NAMALWA (cell line): ENCODE measurements around the gene EMX1.

ENCODE experiments used
- DNase-seq: peaks from one replicate; pipeline ENCODE4 v3.0.0-alpha.2; 2015; ENCODE audit warnings: low spot score

Gene EMX1

DNA sequence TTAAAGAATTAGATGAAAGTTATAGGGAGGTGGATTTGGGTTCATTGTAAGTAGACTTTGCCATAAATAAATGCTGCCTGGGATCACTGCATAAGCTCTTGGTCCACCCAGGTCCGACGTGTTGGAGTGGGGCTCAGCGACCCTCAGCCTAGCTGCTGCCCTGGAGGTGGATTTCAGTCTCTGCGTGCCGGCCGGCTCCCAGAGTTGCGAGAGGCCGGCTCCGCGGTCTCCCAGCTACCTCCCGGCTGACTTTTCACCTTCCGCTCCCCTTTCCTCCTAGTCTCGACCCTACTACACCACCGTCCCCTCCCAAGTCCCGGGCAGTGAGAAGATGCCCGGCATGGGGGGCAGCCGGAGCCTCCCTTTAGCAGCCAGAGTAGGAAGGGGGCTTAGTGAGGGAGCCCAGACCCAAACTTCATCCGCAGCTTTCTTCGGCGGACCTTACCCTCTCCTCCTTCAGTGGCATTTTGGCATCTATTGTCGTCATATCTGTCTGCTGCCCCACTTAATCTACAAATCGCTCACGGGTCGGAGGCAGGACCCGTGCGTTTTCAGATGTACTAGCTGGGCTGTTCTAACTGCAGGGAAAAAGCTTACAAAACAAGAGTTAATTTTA is 8.1 kb downstream of the EMX1 start:
- no peak for DNase-seq

DNA sequence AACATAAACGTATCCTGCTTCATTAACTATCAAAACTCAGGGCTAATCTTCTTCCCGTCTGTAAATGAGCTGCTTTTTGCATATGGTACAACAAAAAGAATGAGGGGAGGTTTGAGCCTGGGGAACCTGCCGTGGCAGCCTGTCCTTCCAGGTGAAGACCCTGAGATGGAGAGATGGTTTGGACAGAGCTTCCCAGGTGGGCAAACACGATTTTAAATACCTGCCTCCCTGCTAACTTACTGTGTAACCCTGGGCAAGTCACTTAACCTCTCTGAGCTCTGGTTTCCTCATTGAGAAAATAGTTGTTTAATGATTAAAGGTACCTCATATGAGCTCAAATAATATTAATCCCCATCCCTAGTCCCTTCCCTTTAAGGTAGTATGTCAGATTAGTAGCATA is 9.0 kb downstream of the EMX1 start:
- DNase-seq, result no peak

DNA sequence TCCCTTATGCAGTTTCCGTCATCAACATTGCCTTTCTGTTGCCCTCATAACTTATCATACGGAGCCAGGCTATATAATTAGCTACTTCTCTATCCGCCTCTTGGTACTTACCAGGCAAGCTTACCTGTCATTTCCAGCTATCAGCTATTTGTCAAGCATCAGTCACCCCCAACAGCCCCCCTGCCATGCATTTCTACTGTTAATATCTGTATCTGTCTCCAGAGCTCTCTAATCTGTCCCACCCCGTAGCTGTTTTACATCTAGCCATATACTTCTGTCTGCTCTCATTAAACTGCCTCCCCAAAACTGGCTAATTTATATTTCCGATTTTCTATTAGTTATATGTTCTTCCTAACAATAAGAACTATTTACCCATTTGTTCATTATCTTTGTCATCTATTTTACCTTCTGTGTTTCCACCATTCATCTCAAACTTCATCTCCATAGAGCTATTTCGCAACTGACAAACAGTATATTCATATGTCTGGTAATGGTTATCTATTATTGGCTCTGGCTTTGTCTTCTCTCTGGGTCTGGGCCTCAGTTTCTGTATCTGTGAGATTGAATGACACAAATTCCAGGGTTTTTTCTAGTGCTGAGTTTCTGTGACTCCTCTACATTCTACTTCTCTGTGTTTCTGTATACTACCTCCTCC is 9.6 kb downstream of the EMX1 start:
- no peak for DNase-seq

DNA sequence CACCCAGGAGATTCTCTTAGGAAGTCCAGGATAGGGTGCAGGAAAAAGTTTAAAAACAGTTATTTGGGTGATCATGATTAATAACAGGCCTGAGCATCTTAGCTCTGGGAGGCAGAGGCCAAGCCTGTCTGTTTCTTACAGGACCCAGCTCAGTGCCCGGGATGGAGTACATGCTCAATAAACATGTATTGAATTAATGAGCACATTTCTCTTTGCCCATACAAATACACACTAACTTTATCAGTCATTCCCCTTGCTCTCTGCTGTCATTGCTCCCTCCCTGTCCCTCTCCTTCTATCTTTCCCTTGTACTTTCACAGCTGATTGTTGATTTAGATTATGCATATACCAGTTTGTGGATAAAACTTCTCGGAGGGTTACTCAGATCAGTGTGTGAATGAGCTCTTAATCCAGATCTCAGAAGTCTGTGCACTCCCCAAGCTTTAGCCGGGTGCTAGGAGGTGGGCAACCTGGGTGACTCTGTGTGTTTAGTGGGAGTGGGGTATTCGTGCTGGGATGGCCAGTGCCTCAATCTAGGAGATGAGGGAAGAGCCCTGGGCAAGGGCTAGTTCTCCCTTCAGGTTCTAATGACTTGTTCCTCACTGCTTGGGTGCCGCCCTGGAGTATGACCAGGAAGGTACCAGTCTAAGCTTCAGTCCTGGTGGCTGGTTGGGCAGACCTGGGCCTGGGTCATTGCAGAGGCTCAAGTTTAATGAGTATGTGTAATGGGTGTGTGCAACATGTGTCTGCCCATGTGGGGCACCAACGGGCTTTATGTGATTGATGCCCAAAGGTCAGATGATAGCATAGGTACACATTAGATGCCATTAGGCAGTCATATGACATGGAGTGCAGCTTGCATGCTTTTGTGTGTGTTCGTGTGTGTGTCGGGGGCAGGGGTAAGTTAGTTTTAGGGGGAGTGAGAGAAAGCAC is 10.6 kb downstream of the EMX1 start:
- no peak for DNase-seq

DNA sequence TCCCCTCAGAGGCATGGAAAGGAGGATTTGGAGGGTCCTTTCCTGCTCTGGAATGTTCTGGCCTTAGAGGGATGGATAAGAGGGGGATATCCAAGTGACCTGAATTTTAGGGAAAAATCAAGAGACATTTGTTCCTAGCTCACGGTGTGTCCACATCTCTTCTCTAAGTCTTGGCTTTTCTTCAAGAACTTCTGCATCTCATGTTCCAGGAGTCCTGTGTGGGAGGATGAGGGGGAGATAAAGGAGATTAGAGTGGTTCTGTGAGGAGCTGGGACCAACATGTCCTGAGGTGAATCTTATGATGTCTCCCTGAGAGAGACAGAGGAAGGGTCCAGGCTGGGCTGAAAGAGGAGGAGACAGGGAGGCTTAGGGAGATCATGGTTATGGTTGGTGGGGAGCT is 11.7 kb downstream of the EMX1 start:
- no peak for DNase-seq

DNA sequence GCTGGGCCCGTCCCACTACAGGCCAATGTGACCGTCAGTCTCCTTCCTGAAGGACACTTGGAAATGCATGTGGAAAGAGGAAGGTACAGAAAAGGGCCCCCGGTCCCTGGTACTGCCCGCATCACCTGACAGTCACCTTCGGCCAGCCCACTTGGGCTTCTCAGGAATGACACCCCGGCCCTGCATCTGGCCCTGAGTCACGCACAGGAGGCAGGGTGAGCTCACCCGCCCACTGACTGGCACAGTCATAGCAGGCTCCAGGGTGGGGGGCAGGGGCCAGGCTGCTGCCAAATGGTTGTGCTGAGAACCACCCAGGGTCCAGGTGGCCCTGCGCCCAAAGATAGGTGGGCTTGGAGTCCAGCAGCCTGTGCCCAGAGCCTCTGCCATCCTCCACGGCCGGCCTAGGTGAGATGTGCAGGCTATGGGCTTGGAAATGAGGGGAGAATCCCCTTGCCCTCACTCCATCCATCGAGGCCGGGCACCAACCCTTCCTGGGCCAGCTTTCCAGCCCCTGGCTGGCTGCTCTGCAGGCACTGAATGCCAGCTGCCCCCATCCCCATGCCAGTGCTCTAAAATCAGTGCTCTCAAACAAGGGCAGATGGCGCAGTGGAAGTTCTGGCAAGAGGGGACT is 14.1 kb downstream of the EMX1 start:
- DNase-seq, result no peak

DNA sequence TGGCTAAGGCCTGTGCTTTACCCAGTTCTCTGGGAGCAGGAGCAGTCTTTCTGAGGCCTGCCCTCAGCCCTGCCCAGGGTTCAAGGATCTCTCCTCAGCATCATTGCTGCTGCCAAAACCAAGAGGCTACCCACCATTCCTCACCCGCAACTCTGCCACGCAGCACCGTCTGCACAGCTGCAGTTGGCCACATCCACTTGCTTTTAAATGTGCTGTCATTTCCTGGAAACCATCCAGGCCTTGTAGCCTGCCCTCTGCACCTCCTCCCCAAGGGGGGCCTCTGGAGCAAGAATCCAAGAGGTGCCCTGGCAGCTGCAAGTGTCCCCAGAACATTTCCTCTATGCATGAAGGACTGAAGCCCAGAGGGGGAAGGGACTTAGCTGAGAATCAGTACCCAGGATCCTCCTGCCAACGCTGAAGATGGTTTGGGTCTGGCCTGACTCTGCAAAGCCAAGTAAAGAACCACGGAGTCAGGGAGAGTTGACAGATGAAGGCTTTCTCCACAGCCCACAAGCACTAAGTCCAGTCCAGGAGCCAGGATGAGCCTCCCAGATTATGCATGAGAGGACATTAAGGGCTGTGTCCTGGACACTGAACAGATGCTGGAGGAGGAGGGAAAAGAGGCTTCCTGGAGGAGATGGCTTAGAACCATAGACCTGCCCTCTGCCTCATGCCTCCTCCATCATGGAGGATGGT is 14.9 kb downstream of the EMX1 start:
- DNase-seq, result no peak

DNA sequence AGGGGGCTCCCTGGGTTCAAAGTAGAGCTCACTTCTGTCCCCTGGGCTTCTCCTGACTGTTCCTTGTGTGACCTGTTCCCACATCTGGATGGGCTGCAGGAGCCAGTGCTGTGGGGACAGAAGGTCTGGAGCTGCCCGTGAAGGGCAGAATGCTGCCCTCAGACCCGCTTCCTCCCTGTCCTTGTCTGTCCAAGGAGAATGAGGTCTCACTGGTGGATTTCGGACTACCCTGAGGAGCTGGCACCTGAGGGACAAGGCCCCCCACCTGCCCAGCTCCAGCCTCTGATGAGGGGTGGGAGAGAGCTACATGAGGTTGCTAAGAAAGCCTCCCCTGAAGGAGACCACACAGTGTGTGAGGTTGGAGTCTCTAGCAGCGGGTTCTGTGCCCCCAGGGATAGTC is 15.5 kb downstream of the EMX1 start:
- no peak for DNase-seq

DNA sequence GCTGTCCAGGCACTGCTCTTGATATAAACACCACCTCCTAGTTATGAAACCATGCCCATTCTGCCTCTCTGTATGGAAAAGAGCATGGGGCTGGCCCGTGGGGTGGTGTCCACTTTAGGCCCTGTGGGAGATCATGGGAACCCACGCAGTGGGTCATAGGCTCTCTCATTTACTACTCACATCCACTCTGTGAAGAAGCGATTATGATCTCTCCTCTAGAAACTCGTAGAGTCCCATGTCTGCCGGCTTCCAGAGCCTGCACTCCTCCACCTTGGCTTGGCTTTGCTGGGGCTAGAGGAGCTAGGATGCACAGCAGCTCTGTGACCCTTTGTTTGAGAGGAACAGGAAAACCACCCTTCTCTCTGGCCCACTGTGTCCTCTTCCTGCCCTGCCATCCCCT is 15.9 kb downstream of the EMX1 start:
- no peak for DNase-seq

DNA sequence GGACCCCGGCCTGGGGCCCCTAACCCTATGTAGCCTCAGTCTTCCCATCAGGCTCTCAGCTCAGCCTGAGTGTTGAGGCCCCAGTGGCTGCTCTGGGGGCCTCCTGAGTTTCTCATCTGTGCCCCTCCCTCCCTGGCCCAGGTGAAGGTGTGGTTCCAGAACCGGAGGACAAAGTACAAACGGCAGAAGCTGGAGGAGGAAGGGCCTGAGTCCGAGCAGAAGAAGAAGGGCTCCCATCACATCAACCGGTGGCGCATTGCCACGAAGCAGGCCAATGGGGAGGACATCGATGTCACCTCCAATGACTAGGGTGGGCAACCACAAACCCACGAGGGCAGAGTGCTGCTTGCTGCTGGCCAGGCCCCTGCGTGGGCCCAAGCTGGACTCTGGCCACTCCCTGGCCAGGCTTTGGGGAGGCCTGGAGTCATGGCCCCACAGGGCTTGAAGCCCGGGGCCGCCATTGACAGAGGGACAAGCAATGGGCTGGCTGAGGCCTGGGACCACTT is 16.4 kb downstream of the EMX1 start:
- no peak for DNase-seq

DNA sequence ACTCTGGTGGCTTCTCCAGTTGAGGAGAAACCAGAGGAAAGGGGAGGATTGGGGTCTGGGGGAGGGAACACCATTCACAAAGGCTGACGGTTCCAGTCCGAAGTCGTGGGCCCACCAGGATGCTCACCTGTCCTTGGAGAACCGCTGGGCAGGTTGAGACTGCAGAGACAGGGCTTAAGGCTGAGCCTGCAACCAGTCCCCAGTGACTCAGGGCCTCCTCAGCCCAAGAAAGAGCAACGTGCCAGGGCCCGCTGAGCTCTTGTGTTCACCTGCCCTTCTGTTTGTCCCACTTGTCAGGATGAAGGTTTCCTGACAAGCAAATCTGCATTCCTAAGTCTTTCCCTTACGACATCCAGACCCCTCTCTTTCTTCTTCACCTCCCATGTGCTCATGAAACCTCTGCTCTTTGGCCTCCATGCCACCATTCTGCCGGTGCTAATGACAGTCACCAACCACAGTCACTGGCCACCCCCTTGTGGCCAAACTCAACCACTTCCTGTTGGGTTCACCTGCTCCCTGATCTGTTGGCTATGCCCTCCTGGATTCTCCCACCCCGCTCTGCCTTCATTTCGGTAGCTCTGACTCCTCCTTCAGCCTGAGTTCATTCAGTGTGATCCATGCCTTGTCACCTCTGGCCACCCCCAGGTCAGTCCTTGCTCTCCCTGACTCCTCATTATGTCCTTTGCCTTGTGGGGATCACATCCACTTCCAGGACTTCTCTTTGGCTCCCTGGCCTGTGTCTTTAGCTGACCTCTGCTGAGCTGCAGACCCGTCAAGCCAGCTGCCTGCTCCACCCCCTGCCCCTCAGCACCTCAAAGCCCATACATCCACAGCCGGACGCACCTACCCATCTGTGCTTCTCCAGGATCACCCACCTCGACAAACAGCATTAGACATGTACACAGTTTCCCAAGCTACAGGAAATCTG is 17.6 kb downstream of the EMX1 start:
- peak; percentile 32 for DNase-seq

DNA sequence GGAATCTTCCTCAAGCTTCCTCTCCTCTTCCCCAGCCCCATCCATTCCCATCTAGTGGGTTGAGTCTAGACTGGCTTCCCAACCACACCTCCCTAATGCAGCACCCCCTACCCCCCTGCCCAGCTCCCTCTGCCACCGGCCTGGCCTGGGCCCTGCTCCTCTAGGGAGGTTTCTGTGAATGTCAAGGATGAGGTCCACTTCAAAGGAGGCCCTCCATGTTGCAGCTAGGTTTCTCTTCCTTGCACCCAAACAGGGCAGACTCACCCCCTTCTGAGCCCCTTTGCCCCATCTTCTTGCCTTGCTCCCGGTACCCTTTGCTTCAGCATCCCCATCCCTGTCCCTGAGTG is 18.3 kb downstream of the EMX1 start:
- no peak for DNase-seq

DNA sequence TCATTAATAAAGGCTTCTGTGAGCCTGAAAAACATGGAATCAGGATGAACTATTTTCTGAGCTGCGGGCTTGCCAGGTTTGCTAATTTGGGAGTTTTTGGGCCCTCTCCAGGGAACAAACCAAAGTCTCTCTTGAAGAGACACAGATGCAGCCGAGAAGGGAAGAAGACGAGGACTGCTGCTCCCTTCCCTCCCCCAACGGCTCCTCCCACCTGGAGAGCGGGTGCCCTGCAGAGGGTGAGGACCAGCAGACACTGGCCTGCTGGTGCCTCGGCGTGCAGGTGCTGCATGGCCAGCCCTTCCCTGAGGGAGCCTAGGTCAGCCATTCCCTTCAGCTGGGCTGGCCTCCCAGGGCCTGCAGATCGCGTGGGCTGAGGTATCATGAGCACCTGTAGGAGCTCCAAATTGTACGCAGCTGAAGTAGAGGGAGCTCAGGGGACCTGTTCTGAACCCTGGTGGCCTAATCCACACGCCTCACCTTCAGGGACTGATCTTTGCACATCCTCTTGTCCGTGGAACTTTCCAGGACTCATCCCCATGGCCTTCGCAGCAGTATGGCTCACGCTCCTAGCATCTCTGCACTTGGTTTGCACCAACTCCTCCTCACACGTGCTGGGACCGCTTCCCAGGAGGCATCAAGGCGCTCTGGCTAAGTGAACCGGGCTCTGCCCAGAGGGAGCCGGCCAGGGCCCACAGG is 19.5 kb downstream of the EMX1 start:
- DNase-seq, result no peak

DNA sequence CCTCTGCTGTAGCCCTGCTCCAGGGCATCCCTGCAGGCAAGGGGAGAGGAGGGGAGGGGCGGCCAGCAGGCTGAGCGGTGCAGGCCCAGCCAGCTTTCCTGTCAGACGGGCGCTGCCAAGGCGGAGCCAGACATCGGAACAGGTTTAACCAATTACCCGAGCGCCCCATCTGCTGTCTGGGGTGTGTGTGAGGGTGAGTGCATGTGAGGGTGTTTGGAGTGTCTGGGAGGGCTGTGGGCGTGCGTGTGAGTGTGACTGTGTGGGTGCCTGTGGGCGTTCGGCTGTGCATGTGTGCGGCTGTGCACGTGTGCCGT is 20.0 kb downstream of the EMX1 start:
- no peak for DNase-seq

DNA sequence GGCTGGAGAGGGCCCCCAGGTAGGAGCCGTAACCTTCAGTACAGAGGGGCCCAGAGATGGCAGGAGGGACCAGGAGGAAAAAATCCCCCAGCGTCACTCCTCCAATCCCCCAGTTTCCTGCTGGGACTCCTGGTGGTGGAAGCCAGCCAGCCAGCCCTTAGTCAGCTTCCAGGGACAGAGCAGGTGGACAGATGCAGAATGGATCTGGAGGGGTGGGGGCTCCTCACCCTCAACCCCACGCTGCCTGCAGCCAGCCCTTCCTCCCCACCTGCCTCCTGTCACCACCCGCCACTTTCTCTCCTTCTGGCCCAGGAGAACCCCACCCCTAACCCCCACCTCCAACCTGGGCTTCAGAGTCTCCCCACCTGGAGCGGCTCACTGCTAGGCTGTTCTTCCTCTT is 21.1 kb downstream of the EMX1 start:
- DNase-seq, result no peak

DNA sequence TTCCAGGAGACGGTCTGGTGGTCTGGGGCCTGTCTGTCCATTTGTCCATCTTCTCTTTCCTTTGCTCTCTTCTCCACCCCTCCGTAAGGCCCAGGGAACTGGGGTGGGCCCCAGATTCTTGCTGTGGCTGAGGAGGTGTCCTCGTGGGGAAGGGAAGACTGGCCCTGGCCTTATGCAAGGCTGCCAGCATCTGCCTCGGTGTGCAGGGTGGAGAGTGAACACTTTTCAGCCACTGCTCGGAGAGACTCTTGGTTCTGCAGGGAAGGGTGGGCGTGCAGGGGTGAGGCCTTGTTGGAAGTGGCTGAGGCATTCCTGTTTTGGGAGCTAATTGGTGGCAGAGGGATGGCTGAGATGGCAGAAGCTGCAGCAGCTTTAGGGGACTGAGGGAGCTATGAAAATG is 23.0 kb downstream of the EMX1 start:
- no peak for DNase-seq

DNA sequence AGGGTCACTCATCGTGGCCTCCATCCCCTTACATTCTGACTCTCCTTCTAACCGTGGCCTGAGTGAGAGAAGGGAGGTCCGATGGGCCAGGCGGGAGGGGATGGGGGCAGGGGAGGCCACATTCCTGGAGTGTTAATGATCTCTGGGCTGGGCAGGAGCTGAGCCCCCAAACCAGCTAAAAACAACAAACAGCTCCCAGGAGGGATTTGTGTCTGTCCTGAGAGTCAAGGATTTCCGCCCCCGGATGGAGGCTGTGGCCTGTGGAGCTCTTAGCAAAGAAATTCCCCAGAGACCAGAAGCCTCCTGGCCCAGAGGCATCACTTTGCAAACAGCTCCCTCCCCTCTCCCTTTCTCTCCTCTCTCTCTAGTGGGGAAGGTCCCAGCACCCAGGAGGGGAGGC is 23.5 kb downstream of the EMX1 start:
- no peak for DNase-seq

DNA sequence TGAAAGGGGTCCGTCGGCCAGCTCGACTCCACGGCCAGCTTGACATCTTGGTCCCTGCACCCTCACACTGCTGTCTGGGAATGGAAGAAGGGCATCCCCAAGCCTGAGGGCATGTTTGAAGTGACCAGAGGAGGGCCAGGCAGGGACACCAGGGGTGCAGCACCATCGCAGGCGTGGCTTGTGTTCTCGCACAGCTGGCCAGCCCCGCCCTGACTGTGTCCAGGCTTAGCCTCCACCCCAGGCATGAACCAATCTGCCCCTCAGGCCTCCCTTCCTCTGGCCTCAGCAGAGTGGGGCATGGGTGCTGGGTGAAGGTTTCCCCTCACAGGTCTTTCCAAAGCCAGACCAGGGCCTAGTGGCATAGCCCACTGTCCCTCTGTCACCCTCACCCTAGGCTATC is 25.0 kb downstream of the EMX1 start:
- DNase-seq, result no peak

DNA sequence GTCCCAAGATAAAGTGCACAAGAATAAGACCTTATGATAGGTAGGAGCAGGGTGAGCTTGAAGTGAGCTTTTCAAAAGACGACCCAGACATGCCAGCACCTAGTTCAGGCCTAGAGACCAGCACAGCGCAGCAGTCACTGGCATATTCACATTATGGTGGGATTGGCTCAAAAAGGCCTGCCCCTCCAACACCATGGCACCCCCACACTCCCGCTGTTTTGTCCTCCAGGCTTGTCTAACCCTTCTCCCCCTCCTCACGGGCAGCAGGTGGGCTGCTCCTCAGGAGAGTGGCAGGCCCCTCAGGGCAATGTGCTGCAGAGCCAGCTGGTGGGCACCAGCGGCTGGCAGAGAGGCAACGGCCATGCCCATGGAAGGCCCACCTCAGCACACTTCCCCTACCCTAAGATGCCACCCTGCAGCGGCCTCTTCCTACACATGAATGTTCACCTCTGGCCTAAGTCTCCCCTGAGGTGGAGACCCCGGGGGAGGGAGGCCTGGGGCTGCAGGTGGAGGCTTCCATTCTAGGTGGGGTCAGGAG is 25.6 kb downstream of the EMX1 start:
- DNase-seq, result no peak
